Endodermal cell (in vitro differentiated cells): ENCODE data around the gene CMTM4. TPM values are rescaled to one million over a fixed set of nuclear protein-coding genes. Genes with fewer than 3 reads are reported as not detected.

Experiments
- DNase-seq: peaks from one replicate; pipeline ENCODE4 v3.0.0-alpha.2; 2017
- H3K27ac ChIP-seq: 2 replicates; pipeline ENCODE4 v1.5.1; 2013; ENCODE audit warnings: mild to moderate bottlenecking, low read depth, low read length, moderate library complexity
- H3K27me3 ChIP-seq: 2 replicates; pipeline ENCODE4 v1.6.1; 2013; ENCODE audit warnings: mild to moderate bottlenecking, low read length, moderate library complexity; ENCODE audit not compliant: insufficient read depth, control insufficient read depth, poor library complexity, severe bottlenecking
- H3K36me3 ChIP-seq: 2 replicates; pipeline ENCODE4 v1.7.0; 2013; ENCODE audit warnings: mild to moderate bottlenecking, low read length, moderate library complexity; ENCODE audit not compliant: control insufficient read depth, insufficient read depth
- H3K4me1 ChIP-seq: one replicate; pipeline ENCODE4 v1.7.0; 2013; ENCODE audit warnings: low read length; ENCODE audit not compliant: control insufficient read depth, insufficient read depth
- H3K4me3 ChIP-seq: 2 replicates; pipeline ENCODE4 v1.5.1; 2013; ENCODE audit warnings: mild to moderate bottlenecking, low read length, moderate library complexity
- H3K9ac ChIP-seq: 2 replicates; pipeline ENCODE4 v1.6.1; 2013; ENCODE audit warnings: mild to moderate bottlenecking, low read length, moderate library complexity; ENCODE audit not compliant: poor library complexity, severe bottlenecking; ENCODE audit errors: extremely low read depth
- H3K9me3 ChIP-seq: 2 replicates; pipeline ENCODE4 v1.6.1; 2013; ENCODE audit warnings: mild to moderate bottlenecking, low read length, moderate library complexity; ENCODE audit not compliant: control insufficient read depth
- H3K27ac Mint-ChIP-seq: 2 replicates; pipeline ENCODE4 v1.8.0; 2020; ENCODE audit warnings: mixed read lengths
- H3K27me3 Mint-ChIP-seq: 2 replicates; pipeline ENCODE4 v1.8.0; 2021; ENCODE audit warnings: mild to moderate bottlenecking, mixed read lengths; ENCODE audit not compliant: insufficient read depth
- H3K36me3 Mint-ChIP-seq: 2 replicates; pipeline ENCODE4 v1.8.0; 2020; ENCODE audit warnings: low read depth, mixed read lengths
- H3K4me1 Mint-ChIP-seq: 2 replicates; pipeline ENCODE4 v1.8.0; 2020; ENCODE audit warnings: mixed read lengths
- H3K4me3 Mint-ChIP-seq: 2 replicates; pipeline ENCODE4 v1.8.0; 2020; ENCODE audit warnings: mild to moderate bottlenecking, moderate library complexity, mixed read lengths
- H3K9me3 Mint-ChIP-seq: 2 replicates; pipeline ENCODE4 v1.8.0; 2020; ENCODE audit warnings: mild to moderate bottlenecking, mixed read lengths
- CTCF ChIP-seq: fragments of 200-600 bp; sonication (generic); conservative IDR thresholded peaks from 2 replicates; pipeline ENCODE4 v1.5.0; 2021; ENCODE audit warnings: antibody characterized with exemption, mild to moderate bottlenecking
- WGBS, 2 experiments: methylation state at CpG; one replicate each; pipeline versions ENCODE4 v1.1.5 to v1.1.7; 2013; ENCODE audit warnings: missing lambda C conversion rate in 2 of 2, mixed read lengths in 1 of 2; ENCODE audit not compliant: insufficient coverage in 1 of 2, insufficient read length in 1 of 2; 5-methylcytosine and 5-hydroxymethylcytosine counted together
- total RNA-seq, 2 donors: library from RNA; stranded (reverse); fragmentation: NEBNext Ultra II Directional in 1 of 2; extraction: Animal tissue kit (Norgen Biotek cat#: 25700) in 1 of 2; gene quantifications; 2 replicates in 1 of 2; 3 replicates in 1 of 2; pipeline ENCODE4 v1.2.1, GENCODE V29; 2021

Gene CMTM4
- total RNA-seq, 2 donors from 2014 or later: 68.2 to 76.2 TPM

DNA sequence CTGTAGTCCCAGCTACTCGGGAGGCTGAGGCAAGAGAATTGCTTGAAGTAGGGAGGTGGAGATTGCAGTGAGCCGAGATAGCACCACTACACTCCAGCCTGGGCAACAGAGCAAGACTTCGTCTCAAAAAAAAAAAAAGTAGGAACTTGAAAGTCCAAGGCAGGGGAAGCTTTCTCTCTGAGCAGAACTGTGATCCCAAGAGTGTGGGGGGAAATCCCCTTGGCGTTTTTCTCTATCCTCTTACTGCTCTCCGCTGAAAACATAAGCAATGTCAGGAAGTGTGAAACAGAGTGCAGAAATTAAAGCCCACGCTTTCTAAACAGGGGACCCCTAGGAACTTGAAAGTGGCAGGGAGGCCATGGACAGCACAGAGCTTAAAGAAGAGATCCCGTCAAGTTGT, 101.8 kb downstream of the CMTM4 start:
- H3K27me3 Mint-ChIP-seq: peaks cover 2% of the 10 kb centered on the region
- no peak for TF ChIP-seq CTCF
- 88 to 92% methylated on average over 7 of the region's 7 CpGs for WGBS, 2 experiments
- H3K4me3 Mint-ChIP-seq: no peak overlapping the region
- H3K27me3 ChIP-seq: no peaks in the 10 kb centered on the region
- no peak for DNase-seq
- H3K36me3 ChIP-seq: no peaks in the 10 kb centered on the region
- H3K4me1 Mint-ChIP-seq: no peaks in the 10 kb centered on the region
- H3K27ac ChIP-seq: no peak overlapping the region
- H3K36me3 Mint-ChIP-seq: no peaks in the 10 kb centered on the region
- no peak overlapping the region for H3K9ac ChIP-seq
- no peaks in the 10 kb centered on the region for H3K9me3 ChIP-seq
- no peaks in the 10 kb centered on the region for H3K9me3 Mint-ChIP-seq
- no peak overlapping the region for H3K4me3 ChIP-seq
- H3K4me1 ChIP-seq: no peaks in the 10 kb centered on the region
- H3K27ac Mint-ChIP-seq: no peak overlapping the region

- H3K27me3 ChIP-seq: no peaks in the 10 kb centered on the region
- Mint-ChIP-seq H3K36me3 (no peaks in the 10 kb centered on the region), H3K27me3 (no peaks in the 10 kb centered on the region), H3K9me3 (no peaks in the 10 kb centered on the region), H3K4me3 (no peak overlapping the region), H3K4me1 (no peaks in the 10 kb centered on the region), H3K27ac (no peak overlapping the region)
- H3K9ac ChIP-seq: no peak overlapping the region
- H3K4me3 ChIP-seq: no peak overlapping the region
- WGBS, 2 experiments: 90 to 93% methylated on average over 2 to 3 of the region's 3 CpGs
- no peak for TF ChIP-seq CTCF
- no peak overlapping the region for H3K27ac ChIP-seq
- no peak for DNase-seq
- no peaks in the 10 kb centered on the region for H3K36me3 ChIP-seq
- no peaks in the 10 kb centered on the region for H3K9me3 ChIP-seq
- H3K4me1 ChIP-seq: no peaks in the 10 kb centered on the region
These were observed 103.7 kb downstream of the CMTM4 start for GRCh38 chr16:66592814-66593213.

GRCh38 chr16:66592241-66592640, 104.3 kb downstream of the CMTM4 start:
- Histone ChIP-seq H3K36me3 (no peaks in the 10 kb centered on the region), H3K9me3 (no peaks in the 10 kb centered on the region), H3K27ac (no peak overlapping the region), H3K4me3 (no peak overlapping the region), H3K9ac (no peak overlapping the region), H3K4me1 (no peaks in the 10 kb centered on the region), H3K27me3 (no peaks in the 10 kb centered on the region)
- Mint-ChIP-seq H3K4me3 (no peak overlapping the region), H3K36me3 (no peaks in the 10 kb centered on the region), H3K9me3 (no peaks in the 10 kb centered on the region), H3K27me3 (no peaks in the 10 kb centered on the region), H3K4me1 (no peaks in the 10 kb centered on the region), H3K27ac (no peak overlapping the region)
- 86 to 89% methylated on average over 2 to 3 of the region's 3 CpGs for whole genome bisulfite sequencing, 2 experiments
- no peak for TF ChIP-seq CTCF
- DNase-seq: no peak
